Dermis blood vessel endothelial cell (primary cell): ENCODE data around the gene ZDHHC11. TPM values are rescaled to one million over a fixed set of nuclear protein-coding genes. Genes with fewer than 3 reads are reported as not detected.
"Not testable (repeated sequence)": the region's sequence is repeated elsewhere in the genome, so short reads cannot be mapped to it uniquely, and the experiment has no call there.

ENCODE experiments used
- DNase-seq: peaks from one replicate; pipeline ENCODE4 v3.0.0; 2010
- total RNA-seq: library from RNA; depleted of rRNA; stranded (reverse); fragments of >200 nt; gene quantifications from 2 replicates; pipeline ENCODE4 v1.2.3, GENCODE V29; 2014

Gene ZDHHC11
- total RNA-seq, 1 donor from 2014 or later: 1.7 TPM

GRCh38 chr5:858726-859125 is 7.9 kb upstream of the ZDHHC11 start:
- DNase-seq: no peak

- no peak for DNase-seq
These were observed 6.0 kb upstream of the ZDHHC11 start for GRCh38 chr5:856531-857425.

DNA sequence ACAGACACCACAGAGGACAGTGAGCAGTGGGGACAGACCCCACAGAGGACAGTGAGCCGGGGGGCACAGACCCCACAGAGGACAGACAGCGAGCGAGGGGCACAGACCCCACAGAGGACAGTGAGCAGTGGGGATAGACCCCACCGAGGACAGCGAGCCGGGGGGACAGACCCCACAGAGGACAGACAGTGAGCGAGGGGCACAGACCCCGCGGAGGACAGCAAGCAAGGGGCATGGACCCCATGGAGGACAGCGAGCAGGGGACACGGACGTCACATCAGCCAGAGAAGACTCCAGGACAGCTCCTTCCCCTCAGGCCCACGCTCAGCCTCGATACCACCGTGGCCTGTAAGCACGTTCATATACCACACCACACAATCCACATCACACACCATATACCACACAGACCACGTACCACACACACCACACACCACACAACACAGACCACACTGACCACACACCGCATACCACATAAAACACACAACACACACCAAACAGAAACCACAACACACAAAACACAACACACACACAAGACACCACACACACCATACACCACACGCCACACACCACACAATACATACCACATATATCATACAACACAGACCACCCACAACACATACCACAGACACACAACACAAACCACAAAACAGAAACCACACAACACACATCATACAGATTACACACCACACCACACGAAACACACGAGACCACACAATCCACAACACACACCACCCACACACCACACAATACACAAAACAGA is 5.2 kb upstream of the ZDHHC11 start:
- no peak for DNase-seq

DNA sequence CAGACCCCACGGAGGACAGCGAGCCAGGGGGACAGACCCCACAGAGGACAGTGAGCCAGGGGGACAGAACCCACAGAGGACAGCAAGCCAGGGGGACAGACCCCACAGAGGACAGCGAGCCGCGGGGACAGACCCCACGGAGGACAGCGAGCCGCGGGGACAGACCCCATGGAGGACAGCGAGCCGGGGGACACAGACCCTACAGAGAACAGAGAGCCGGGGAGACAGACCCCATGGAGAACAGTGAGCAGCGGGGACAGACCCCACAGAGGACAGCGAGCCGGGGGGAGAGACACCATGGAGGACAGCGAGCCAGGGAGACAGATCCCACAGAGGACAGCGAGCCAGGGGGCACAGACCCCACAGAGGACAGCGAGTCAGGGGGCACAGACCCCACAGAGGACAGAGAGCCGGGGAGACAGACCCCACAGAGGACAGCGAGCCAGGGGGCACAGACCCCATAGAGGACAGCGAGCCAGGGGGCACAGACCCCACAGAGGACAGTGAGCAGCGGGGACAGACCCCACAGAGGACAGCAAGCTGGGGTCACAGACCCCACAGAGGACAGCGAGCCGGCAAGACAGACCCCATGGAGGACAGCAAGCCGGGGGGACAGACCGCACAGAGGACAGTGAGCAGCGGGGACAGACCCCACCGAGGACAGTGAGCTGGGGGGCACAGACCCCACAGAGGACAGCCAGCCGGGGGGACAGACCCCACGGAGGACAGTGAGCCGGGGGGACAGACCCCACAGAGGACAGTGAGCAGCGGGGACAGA is 4.4 kb upstream of the ZDHHC11 start:
- no peak for DNase-seq

DNA sequence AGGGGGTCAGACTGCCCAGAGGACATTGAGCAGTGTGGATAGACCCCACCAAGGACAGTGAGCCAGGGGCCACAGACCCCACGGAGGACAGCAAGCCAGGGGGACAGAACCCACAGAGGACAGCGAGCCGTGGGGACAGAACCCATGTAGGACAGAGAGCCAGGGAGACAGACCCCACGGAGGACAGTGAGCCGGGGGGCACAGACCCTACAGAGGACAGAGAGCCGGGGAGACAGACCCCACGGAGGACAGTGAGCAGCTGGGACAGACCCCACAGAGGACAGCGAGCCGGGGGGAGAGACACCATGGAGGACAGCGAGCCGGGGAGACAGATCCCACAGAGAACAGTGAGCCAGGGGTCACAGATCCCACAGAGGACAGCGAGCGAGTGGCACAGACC is 3.4 kb upstream of the ZDHHC11 start:
- DNase-seq: no peak

DNA sequence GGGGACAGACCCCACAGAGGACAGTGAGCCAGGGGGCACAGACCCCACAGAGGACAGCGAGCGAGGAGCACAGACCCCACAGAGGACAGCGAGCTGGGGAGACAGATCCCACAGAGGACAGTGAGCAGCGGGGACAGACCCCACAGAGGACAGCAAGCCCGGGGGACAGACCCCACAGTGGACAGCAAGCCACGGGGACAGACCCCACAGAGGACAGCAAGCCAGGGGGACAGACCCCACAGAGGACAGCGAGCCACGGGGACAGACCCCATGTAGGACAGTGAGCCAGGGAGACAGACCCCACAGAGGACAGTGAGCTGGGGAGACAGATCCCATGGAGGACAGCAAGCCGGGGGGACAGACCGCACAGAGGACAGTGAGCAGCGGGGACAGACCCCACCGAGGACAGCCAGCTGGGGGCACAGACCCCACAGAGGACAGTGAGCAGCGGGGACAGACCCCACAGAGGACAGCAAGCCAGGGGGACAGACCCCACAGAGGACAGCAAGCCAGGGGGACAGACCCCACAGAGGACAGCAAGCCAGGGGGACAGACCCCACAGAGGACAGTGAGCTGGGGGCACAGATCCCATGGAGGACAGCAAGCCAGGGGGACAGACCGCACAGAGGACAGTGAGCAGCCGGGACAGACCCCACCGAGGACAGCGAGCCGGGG is 2.8 kb upstream of the ZDHHC11 start:
- DNase-seq: not testable (repeated sequence)

DNA sequence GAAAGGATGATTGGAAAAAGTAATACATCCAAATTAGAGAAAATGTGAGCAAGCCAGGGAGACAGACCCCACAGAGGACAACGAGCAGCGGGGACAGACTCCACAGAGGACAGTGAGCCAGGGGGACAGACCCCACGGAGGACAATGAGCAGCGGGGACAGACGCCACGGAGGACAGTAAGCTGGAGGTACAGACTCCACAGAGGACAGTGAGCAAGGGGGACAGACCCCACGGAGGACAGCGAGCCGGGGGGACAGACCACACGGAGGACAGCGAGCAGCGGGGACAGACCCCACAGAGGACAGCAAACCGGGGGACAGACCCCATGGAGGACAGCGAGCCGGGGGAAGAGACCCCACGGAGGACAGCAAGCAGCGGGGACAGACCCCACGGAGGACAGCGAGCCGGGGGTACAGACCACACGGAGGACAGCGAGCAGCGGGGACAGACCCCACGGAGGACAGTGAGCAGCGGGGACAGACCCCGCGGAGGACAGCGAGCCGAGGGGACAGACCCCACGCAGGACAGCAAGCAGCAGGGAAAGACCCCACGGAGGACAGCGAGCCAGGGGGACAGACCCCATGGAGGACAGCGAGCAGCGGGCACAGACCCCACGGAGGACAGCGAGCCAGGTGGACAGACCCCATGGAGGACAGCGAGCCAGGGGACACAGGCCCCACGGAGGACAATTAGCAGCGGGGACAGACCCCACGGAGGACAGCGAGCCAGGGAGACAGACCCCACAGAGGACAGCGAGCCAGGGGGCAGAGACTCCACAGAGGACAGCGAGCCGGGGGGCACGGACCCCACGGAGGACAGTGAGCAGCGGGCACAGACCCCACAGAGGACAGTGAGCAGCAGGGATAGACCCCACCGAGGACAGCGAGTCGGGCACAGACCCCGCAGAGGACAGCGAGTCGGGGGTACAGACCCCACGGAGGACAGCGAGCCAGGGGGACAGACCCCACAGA is 1.9 kb upstream of the ZDHHC11 start:
- DNase-seq: no peak

DNA sequence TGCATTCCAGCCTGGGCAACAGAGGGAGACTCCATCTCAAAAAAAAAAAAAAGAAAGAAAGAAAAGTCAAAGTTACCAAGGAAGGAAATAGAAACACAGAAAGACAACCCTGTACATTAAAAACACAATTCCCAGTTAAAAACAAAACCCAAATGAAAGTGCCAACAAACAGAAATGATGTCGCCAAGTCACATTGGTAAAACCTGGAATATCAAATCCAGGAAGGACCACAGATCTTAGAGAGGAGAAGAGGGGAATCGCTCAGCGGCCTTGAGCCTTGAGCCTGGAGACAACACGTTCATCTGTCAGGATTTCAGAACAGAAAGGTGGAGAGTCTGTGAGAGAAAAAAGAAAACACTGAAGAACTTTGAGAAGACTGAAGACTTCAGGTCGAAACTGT is 1.2 kb upstream of the ZDHHC11 start:
- no peak for DNase-seq

GRCh38 chr5:851553-851952 is 767 bp upstream of the ZDHHC11 start:
- DNase-seq: no peak

DNA sequence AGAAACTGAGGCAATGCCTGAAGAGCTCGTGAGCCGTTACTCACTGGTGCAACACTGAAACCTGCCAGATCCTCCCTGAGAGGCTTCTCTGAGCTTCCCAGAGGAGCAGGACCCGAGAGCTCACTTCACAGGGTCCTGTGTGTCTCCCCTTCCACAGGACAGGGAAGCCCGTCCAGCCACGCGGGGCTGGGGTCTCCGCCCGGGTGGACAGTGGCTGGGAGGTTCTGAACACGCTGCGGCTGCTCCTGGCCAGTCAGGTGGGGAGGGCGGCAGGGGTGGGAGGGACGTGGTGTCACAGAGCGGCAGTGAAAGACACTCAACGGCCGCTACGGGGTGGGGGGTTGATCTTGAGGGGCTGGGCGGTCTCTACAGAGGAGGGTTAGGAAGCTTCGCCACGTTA is 290 bp upstream of the ZDHHC11 start:
- DNase-seq: no peak

- DNase-seq: no peak
These were observed 1.0 kb downstream of the ZDHHC11 start for GRCh38 chr5:849651-850301.

DNA sequence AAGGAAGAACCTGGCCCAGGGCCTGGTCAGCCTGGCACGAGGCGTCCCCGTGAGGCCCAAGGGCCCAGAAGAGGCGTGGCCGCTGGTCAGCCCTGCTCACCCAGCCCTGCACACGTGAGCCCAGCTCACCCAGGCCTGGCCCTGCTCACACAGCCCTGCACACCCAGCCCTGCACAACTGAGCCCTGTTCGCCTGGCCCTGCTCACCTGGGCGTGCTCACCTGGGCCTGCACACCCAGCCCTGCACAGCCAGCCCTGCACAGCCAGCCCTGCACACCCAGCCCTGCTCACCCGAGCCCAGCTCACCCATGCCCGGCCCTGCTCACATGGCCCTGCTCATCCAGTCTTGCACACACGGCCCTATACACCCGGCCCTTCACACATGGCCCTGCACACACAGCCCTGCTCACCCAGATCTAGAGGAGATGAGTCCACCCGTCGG is 2.1 kb downstream of the ZDHHC11 start:
- DNase-seq: no peak

DNA sequence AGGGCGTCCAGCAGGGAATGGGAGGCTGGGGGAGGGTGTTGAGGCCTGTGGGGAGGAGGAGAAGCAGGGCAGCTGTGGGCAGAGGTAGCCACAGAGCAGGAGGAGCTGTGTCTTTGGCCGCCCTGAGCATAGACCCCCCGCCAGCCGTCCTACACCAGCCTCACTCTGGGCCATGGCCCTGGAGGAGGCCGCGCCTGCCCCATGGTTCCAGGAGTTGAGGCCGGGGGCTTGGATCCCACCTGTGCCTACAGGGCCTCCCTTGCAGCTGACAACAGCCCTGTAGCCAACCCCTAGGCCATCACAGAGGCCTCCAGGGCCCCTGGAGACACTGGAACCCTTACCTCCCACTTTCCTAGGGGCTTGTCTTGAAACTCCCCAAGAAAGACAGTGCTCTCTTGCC is 3.0 kb downstream of the ZDHHC11 start:
- DNase-seq: not testable (repeated sequence)

GRCh38 chr5:847212-847611 is 3.6 kb downstream of the ZDHHC11 start:
- DNase-seq: not testable (repeated sequence)

GRCh38 chr5:846602-847091 is 4.1 kb downstream of the ZDHHC11 start:
- not testable (repeated sequence) for DNase-seq

GRCh38 chr5:845676-846601 is 4.8 kb downstream of the ZDHHC11 start:
- not testable (repeated sequence) for DNase-seq

DNA sequence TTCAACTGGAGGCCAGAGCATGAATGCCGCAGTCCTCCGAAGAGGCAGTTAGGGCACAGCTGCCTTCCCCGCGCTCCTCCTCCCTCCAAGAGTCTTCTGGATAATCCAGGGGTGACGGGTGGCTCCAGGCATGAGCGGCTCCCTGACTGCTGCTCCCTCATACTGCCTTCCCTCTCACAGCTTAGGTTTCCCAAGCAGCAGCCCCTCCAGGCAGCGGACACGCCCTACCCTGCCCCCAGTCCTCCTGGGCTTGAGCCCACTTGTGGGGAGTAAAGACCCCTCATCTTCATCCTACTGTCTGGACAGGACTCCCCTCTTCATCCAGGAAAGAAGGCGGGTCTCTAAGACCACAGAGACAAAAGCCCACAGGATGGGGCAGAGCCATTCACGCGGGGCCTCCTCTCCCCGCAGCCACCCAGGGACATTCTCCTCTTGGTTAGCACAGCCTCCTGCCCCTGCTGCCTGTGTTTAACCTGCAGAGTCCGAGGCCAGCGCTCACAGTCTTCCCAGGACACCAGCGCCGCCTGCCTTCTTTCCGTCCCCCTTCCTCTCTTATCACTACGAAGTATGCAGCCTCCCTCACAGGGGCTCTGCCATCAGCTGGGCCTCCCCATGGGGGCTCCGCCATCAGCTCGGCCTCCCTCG is 5.6 kb downstream of the ZDHHC11 start:
- not testable (repeated sequence) for DNase-seq

DNA sequence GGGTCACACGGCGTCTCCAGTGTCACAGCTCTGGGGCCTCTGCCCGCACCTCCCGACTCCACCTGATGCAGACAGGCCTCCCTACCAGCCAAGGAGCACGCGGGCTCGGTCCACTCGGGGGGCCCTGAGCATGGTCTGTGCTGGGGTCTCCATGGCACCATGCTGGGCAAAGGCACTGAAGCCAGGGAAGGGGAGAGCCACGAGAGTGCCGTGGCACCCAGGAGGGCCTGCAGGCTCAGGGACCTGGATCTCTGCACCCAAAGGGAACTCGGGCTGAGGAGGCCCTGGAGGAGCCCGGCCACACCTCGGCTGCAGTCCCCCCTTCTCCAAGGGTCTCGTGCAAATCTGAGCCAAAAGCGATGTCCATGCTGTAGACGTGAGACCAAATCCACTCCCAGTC is 6.4 kb downstream of the ZDHHC11 start:
- DNase-seq: not testable (repeated sequence)

- DNase-seq: not testable (repeated sequence)
These were observed 6.9 kb downstream of the ZDHHC11 start for GRCh38 chr5:843926-844325.
